H9 (cell line): ENCODE results near the gene CFHR5. TPM values are rescaled to one million over a fixed set of nuclear protein-coding genes. Genes with fewer than 3 reads are reported as not detected.

Source experiments
- DNase-seq: peaks from one replicate; pipeline ENCODE4 v3.0.0-alpha.2; 2017
- H2AFZ ChIP-seq: one replicate; pipeline ENCODE4 v1.6.1; 2013; ENCODE audit warnings: mild to moderate bottlenecking, low read length, control low read depth, moderate library complexity
- H2AK5ac ChIP-seq: 2 replicates; pipeline ENCODE4 v1.6.1; 2013; ENCODE audit warnings: low read length, control low read depth, mixed read lengths; ENCODE audit not compliant: insufficient read length
- H2BK120ac ChIP-seq: one replicate; pipeline ENCODE4 v1.6.1; 2013; ENCODE audit warnings: low read depth, mild to moderate bottlenecking, low read length, control low read depth, inconsistent platforms; ENCODE audit not compliant: poor library complexity, severe bottlenecking
- H2BK12ac ChIP-seq: 2 replicates; pipeline ENCODE4 v1.6.1; 2013; ENCODE audit warnings: low read length, control low read depth, mixed read lengths, low read depth; ENCODE audit not compliant: insufficient read length
- H2BK15ac ChIP-seq: 2 replicates; pipeline ENCODE4 v1.6.1; 2013; ENCODE audit warnings: low read depth, low read length, control low read depth
- H2BK20ac ChIP-seq: one replicate; pipeline ENCODE4 v1.6.1; 2013; ENCODE audit warnings: low read depth, mild to moderate bottlenecking, low read length, control low read depth, inconsistent platforms; ENCODE audit not compliant: poor library complexity, severe bottlenecking
- H2BK5ac ChIP-seq: 2 replicates; pipeline ENCODE4 v1.6.1; 2013; ENCODE audit warnings: low read length, control low read depth, mixed read lengths; ENCODE audit not compliant: insufficient read length
- H3K14ac ChIP-seq: 2 replicates; pipeline ENCODE4 v1.6.1; 2013; ENCODE audit warnings: low read length, control low read depth; ENCODE audit not compliant: insufficient read depth
- H3K18ac ChIP-seq: 2 replicates; pipeline ENCODE4 v1.6.1; 2013; ENCODE audit warnings: low read depth, mild to moderate bottlenecking, mixed read lengths, low read length, control low read depth; ENCODE audit not compliant: insufficient read length
- H3K23ac ChIP-seq: 2 replicates; pipeline ENCODE4 v1.6.1; 2013; ENCODE audit warnings: low read length, control low read depth, mixed read lengths, low read depth; ENCODE audit not compliant: insufficient read length
- H3K23me2 ChIP-seq: 2 replicates; pipeline ENCODE4 v1.6.1; 2013; ENCODE audit warnings: low read depth, mild to moderate bottlenecking, mixed read lengths, low read length, control low read depth; ENCODE audit not compliant: insufficient read length, poor library complexity, severe bottlenecking
- H3K27ac ChIP-seq: 2 replicates; pipeline ENCODE4 v1.5.1; 2013; ENCODE audit warnings: low read length, control low read depth, mixed read lengths, low read depth; ENCODE audit not compliant: insufficient read length
- H3K27me3 ChIP-seq: 2 replicates; pipeline ENCODE4 v1.6.1; 2013; ENCODE audit warnings: low read length, control low read depth, inconsistent platforms; ENCODE audit not compliant: insufficient read depth
- H3K4ac ChIP-seq: 2 replicates; pipeline ENCODE4 v1.6.1; 2013; ENCODE audit warnings: low read depth, mild to moderate bottlenecking, control low read depth, inconsistent platforms, low read length, moderate library complexity
- H3K4me1 ChIP-seq: 2 replicates; pipeline ENCODE4 v1.6.1; 2013; ENCODE audit warnings: low read length, control low read depth, inconsistent platforms; ENCODE audit not compliant: insufficient read depth
- H3K4me2 ChIP-seq: 2 replicates; pipeline ENCODE4 v1.6.1; 2013; ENCODE audit warnings: low read length, control low read depth, mixed read lengths; ENCODE audit not compliant: insufficient read length, insufficient read depth
- H3K56ac ChIP-seq: 2 replicates; pipeline ENCODE4 v1.6.1; 2013; ENCODE audit warnings: low read depth, mild to moderate bottlenecking, mixed read lengths, low read length, control low read depth; ENCODE audit not compliant: insufficient read length
- H3K79me1 ChIP-seq: 2 replicates; pipeline ENCODE4 v1.6.1; 2013; ENCODE audit warnings: low read depth, mild to moderate bottlenecking, moderate library complexity, low read length, control low read depth, inconsistent platforms; ENCODE audit not compliant: insufficient read depth, poor library complexity, severe bottlenecking
- H3K79me2 ChIP-seq: 2 replicates; pipeline ENCODE4 v1.6.1; 2013; ENCODE audit warnings: low read length, control low read depth, inconsistent platforms; ENCODE audit not compliant: insufficient read depth
- H3K9ac ChIP-seq: 2 replicates; pipeline ENCODE4 v1.6.1; 2013; ENCODE audit warnings: low read length, control low read depth, mixed read lengths; ENCODE audit not compliant: insufficient read length; ENCODE audit errors: extremely low read depth
- H3K9me3 ChIP-seq: one replicate; pipeline ENCODE4 v1.6.1; 2013; ENCODE audit warnings: low read depth, low read length, inconsistent platforms; ENCODE audit not compliant: control insufficient read depth
- H3T11ph ChIP-seq: one replicate; pipeline ENCODE4 v1.6.1; 2013; ENCODE audit warnings: mild to moderate bottlenecking, low read length, control low read depth, inconsistent platforms
- H4K20me1 ChIP-seq: one replicate; pipeline ENCODE4 v1.6.1; 2013; ENCODE audit not compliant: control insufficient read depth, insufficient read length, insufficient read depth
- H4K5ac ChIP-seq: 2 replicates; pipeline ENCODE4 v1.6.1; 2013; ENCODE audit warnings: low read depth, mild to moderate bottlenecking, mixed read lengths, low read length, control low read depth; ENCODE audit not compliant: insufficient read length
- H4K8ac ChIP-seq: replicated peaks from 2 replicates; pipeline ENCODE4 v1.6.1; 2013; ENCODE audit warnings: low read length, control low read depth, mixed read lengths, low read depth; ENCODE audit not compliant: insufficient read length
- H4K91ac ChIP-seq: 2 replicates; pipeline ENCODE4 v1.6.1; 2013; ENCODE audit warnings: low read depth, mild to moderate bottlenecking, moderate library complexity, mixed read lengths, low read length, control low read depth; ENCODE audit not compliant: insufficient read length
- H3K27ac Mint-ChIP-seq, 3 experiments: 2 replicates in 2 of 3; 3 replicates in 1 of 3; pipeline ENCODE4 v1.8.0; 2020 to 2021; ENCODE audit warnings: mixed read lengths in 3 of 3, mild to moderate bottlenecking in 1 of 3, moderate library complexity in 1 of 3
- H3K27me3 Mint-ChIP-seq: 2 replicates; pipeline ENCODE4 v1.8.0; 2021; ENCODE audit warnings: low read depth, mild to moderate bottlenecking, moderate library complexity, mixed read lengths
- H3K36me3 Mint-ChIP-seq, 3 experiments: 2 replicates in 2 of 3; 3 replicates in 1 of 3; pipeline ENCODE4 v1.8.0; 2020 to 2021; ENCODE audit warnings: low read depth in 3 of 3, mixed read lengths in 3 of 3; ENCODE audit not compliant: insufficient read depth in 1 of 3
- H3K4me1 Mint-ChIP-seq, 2 experiments: 2 replicates each; pipeline ENCODE4 v1.8.0; 2020; ENCODE audit warnings: mixed read lengths in 2 of 2
- H3K4me3 Mint-ChIP-seq, 2 experiments: 2 replicates in 1 of 2; 3 replicates in 1 of 2; pipeline ENCODE4 v1.8.0; 2020 to 2021; ENCODE audit warnings: mild to moderate bottlenecking in 2 of 2, mixed read lengths in 2 of 2, moderate library complexity in 1 of 2
- H3K9me3 Mint-ChIP-seq, 2 experiments: 2 replicates in 1 of 2; 3 replicates in 1 of 2; pipeline ENCODE4 v1.8.0; 2020; ENCODE audit warnings: mild to moderate bottlenecking in 2 of 2, mixed read lengths in 2 of 2, moderate library complexity in 1 of 2
- CTCF ChIP-seq: fragments of 200-600 bp; sonication (generic); conservative IDR thresholded peaks from 3 replicates; pipeline ENCODE4 v1.8.0; 2021; ENCODE audit warnings: antibody characterized with exemption, mild to moderate bottlenecking
- whole genome bisulfite sequencing: extraction: QIAGEN DNeasy Blood & Tissue Kit; methylation state at CpG from one replicate; pipeline ENCODE4 v1.1.7; 2013; ENCODE audit warnings: missing lambda C conversion rate, low lambda C conversion rate, mixed read lengths; ENCODE audit not compliant: insufficient read length; ENCODE audit errors: extremely low coverage; 5-methylcytosine and 5-hydroxymethylcytosine counted together
- total RNA-seq: library from RNA; stranded (reverse); gene quantifications from 2 replicates; pipeline ENCODE4 v1.2.1, GENCODE V29; 2021

CFHR5 gene
- total RNA-seq, 1 experiment from 2014 or later = not detected

GRCh38 chr1:197042676-197043341, 65.5 kb downstream of the CFHR5 start:
- no peaks in the 10 kb centered on the region for H3K23me2 ChIP-seq
- no peak overlapping the region for H3K27ac Mint-ChIP-seq
- no peak overlapping the region for H2BK5ac ChIP-seq
- no peak for TF ChIP-seq CTCF
- H3K4me1 Mint-ChIP-seq = no peaks in the 10 kb centered on the region
- H3K18ac ChIP-seq = no peak overlapping the region
- H2BK12ac ChIP-seq = no peak overlapping the region
- no peak overlapping the region for H2AK5ac ChIP-seq
- no peaks in the 10 kb centered on the region for H3K36me3 Mint-ChIP-seq
- H3K23ac ChIP-seq = no peak overlapping the region
- DNase-seq = no peak
- H3K56ac ChIP-seq = no peak overlapping the region
- H2BK15ac ChIP-seq = no peak overlapping the region
- no peak overlapping the region for H3K4me2 ChIP-seq
- no peak overlapping the region for H3K4me3 Mint-ChIP-seq
- no peak overlapping the region for H3K9ac ChIP-seq
- H3K27ac ChIP-seq = no peak overlapping the region
- no peak overlapping the region for H3K14ac ChIP-seq
- H3K27me3 ChIP-seq = no peaks in the 10 kb centered on the region
- no peak overlapping the region for H3T11ph ChIP-seq
- H3K9me3 Mint-ChIP-seq = peaks cover 0 to 3% of the 10 kb centered on the region in 2 experiments; a peak in 2 of 5 replicates
- no peak overlapping the region for H4K91ac ChIP-seq
- H2AFZ ChIP-seq = no peak overlapping the region
- no CpG with 5 or more reads among the region's 4 CpGs for WGBS
- H3K4ac ChIP-seq = no peak overlapping the region
- no peak overlapping the region for H2BK20ac ChIP-seq
- no peaks in the 10 kb centered on the region for H3K9me3 ChIP-seq
- H3K27me3 Mint-ChIP-seq = peaks cover 2% of the 10 kb centered on the region
- no peak overlapping the region for H4K8ac ChIP-seq
- no peak overlapping the region for H4K5ac ChIP-seq
- no peaks in the 10 kb centered on the region for H4K20me1 ChIP-seq
- H3K79me2 ChIP-seq = no peaks in the 10 kb centered on the region
- no peaks in the 10 kb centered on the region for H3K79me1 ChIP-seq
- no peak overlapping the region for H2BK120ac ChIP-seq
- H3K4me1 ChIP-seq = no peaks in the 10 kb centered on the region
